AG10803 (cell line): Measurements from ENCODE around the gene CD47.

ENCODE experiments used
- DNase-seq: peaks from one replicate; pipeline ENCODE4 v3.0.0; 2010; ENCODE audit warnings: low read depth
- H3K4me3 ChIP-seq: 2 replicates; pipeline ENCODE4 v1.5.1; 2011; ENCODE audit warnings: mild to moderate bottlenecking, low read length, control low read depth
- CTCF ChIP-seq: conservative IDR thresholded peaks from 2 replicates; pipeline ENCODE4 v1.5.1; 2011; ENCODE audit warnings: mild to moderate bottlenecking, low read length, control low read depth, inconsistent platforms

CD47 gene

GRCh38 chr3:108103886-108104797 lies 13.3 kb upstream of the CD47 start:
- no peak overlapping the region for H3K4me3 ChIP-seq
- DNase-seq = no peak
- no peak for TF ChIP-seq CTCF

DNA sequence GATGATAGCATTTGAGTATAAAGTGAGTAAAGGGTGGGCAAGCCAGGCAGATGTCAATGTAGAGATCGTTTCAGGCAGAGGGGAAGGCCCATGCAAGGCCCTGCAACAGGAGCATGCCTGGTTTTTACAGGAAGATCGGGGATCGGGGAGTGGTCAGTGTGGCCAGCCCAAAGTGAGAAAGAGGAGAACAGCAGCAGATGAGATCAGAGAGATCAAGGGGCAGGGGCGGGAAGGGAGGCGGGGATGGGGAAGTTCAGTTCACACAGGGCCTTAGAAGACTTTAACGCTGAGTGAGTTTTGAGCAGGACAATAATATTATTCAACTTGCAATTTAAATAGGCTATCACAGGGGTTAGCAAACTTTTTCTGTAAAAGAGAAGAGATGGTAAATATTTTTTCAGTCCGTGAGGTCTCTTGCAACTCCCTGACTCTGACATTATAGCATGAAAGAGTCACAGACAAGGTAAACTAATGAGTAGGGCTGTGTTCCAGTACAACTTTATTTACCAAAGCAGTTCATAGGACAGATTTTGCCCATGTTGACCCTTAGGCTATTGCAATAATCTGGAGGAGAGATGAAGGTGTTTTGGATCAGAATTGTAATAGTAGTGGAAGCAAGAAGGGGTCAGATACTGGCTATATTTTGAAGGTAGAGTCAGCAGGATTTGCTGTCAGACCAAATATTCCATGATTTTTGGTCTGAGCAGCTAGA lies 12.4 kb upstream of the CD47 start:
- no peak for DNase-seq
- H3K4me3 ChIP-seq = no peak overlapping the region
- no peak for TF ChIP-seq CTCF

DNA sequence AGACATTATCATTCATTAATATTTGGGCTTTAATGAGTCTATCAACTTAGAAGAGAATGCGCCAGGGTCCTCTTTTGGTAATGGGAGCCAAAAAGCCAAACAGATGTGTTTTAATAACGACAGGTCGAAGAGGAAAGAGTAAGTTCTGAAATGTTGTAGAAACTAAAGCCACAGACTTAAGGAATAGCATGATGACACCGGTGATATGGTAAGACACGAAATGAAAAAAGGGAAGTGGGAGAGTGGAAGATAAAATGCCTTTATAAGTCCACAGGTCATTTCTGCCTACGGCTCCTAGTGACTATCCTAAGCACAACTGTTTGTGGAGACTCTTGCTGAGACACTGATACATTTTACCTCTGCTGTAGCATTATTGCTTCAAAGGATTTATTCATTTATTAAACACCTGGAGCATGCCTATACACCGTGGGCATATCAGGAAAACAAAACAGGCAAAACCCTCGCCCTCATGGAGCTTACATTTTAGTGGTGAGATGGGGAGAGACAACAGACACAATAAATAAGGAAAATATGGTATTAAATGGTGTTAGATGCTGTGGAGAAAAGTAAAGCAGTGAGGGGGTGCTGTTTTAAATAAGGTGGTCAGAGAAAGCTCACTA lies 11.7 kb upstream of the CD47 start:
- no peak overlapping the region for H3K4me3 ChIP-seq
- no peak for TF ChIP-seq CTCF
- no peak for DNase-seq

GRCh38 chr3:108100906-108101660 lies 10.3 kb upstream of the CD47 start:
- no peak overlapping the region for H3K4me3 ChIP-seq
- DNase-seq = no peak
- TF ChIP-seq CTCF = no peak

- no peak for DNase-seq
- H3K4me3 ChIP-seq = no peak overlapping the region
- no peak for TF ChIP-seq CTCF
Observed at GRCh38 chr3:108099679-108100428, 9.0 kb upstream of the CD47 start.

GRCh38 chr3:108099244-108099643 lies 8.4 kb upstream of the CD47 start:
- no peak for TF ChIP-seq CTCF
- DNase-seq = no peak
- no peak overlapping the region for H3K4me3 ChIP-seq
